Measurements from ENCODE around the gene SMARCB1.

SMARCB1 gene

DNA sequence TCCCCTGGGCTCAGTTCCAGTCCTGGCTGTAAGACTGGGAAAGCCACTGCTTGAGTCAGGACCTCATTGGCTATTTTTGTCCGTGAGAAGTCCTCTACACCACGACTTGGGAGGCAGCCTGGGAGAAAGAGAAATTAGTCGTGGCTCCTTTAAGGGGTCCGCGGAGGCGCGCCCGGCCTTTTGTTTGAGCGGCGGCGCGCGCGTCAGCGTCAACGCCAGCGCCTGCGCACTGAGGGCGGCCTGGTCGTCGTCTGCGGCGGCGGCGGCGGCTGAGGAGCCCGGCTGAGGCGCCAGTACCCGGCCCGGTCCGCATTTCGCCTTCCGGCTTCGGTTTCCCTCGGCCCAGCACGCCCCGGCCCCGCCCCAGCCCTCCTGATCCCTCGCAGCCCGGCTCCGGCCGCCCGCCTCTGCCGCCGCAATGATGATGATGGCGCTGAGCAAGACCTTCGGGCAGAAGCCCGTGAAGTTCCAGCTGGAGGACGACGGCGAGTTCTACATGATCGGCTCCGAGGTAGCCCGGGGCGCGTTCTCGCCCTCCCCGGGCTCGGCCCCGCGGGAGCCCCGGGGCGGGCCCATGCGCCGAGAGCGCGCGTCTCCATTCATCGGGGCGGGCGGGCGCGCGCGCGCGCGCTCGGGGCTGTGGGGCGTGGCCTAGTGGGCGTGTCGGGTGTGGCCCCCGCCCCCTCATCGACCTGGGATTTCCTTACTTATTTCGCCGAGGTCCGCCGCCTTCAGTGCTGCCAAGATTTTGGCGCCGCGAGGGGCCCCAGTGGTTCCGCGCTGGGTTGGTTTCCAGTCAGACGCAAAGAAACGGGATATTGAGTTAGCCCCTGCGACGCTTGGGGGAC lies at the start of gene SMARCB1:
SMARCB1 (plus strand) TSS at position 215 of the 848 bp plus-strand sequence; CDS start at position 419, 204 bp downstream.
- peak; percentile 83 for DNase-seq (ENCODE audit: low spot score)

DNA sequence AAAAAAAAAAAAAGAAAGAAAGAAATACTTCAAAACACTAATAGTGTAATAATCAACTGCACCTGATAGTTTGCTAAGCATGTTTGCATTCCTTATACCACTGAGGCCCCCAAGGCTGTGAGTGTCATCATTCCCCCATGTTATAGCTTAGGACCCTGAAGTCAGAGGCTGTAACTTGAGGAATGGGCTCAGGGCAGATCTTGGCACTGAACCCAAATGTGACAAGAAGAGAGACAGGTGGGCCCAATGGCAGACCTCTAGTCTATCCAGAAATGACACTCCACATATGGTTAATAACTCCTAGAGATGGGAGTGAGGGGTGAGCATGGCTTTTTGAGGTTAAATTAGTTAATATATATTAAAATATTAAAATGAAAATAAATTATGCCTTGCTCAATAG lies 49.1 kb upstream of the SMARCB1 start:
- DNase-seq (ENCODE audit: low spot score), result no peak

DNA sequence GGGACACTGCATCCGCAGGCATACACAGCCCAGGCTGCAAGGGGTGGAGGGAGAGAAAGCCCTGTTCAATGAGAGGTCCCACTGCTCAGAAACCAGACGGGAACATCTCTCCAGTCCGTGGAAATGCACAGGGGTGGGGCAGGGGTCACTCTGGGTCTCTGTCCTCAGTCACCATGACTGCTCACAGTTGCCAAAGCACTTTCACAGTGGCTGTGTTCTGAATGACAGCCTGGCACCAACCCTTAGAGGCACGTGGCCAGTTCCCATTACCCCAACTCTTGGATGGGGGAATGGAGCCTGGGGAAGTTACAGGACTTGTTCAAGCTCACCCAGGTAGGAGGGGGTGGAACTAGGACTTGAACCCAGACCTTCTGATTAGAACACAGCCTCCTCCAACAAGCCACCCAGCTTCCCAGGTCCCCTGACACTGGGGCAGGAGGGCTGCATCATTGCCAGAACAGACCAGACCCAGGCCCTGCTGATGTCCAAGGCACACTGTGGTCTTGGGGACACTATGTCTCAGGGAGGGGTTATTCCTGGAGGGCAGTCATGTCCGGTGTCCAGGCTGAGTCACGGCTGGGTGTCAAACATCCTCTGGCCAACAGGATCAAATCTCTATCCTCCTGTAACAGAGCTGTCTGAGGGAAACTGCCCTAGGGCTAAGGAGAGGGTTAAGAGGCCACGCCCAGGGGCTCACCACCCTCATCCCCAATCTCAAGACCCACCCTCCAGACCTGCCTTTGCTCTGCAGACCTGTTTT lies 44.1 kb upstream of the SMARCB1 start:
- no peak for DNase-seq (ENCODE audit: low spot score)

DNA sequence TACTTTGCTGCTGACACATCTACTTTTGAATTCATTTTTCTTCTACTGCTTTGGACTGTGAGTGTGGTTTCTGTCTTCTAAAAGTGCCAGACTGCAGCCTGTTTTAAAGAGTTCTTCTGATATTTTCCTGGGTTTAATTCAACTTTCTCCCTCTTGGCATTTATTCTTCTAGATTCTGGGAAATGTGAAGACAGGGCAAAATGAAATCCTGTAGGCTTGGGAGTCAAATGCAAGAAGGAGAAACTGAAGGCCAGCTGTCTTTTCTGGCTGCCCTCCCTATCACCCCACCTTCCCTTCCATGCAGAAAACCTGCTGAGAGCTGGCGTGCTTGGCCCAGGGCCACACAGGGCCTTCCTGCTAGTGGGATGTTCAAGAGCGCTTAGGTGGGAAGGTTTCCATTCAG lies 43.5 kb upstream of the SMARCB1 start:
- DNase-seq (ENCODE audit: low spot score), result no peak

DNA sequence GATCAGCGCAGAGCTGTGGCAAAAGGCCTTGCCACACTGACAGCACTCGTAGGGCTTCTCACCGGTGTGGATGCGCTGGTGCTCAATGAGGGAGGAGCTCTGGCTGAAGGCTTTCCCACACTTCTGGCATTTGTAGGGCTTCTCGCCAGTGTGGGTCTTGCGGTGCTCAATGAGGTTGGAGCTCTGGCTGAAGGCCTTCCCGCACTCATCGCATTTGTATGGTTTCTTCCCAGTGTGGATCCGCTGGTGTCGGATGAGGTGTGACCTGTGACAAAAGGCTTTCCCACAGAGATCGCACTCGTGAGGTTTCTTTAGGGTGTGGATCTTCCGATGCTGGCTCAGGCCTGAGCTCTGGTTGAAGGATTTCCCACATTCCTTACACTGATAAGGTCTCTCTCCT lies 42.8 kb upstream of the SMARCB1 start:
- no peak for DNase-seq (ENCODE audit: low spot score)

DNA sequence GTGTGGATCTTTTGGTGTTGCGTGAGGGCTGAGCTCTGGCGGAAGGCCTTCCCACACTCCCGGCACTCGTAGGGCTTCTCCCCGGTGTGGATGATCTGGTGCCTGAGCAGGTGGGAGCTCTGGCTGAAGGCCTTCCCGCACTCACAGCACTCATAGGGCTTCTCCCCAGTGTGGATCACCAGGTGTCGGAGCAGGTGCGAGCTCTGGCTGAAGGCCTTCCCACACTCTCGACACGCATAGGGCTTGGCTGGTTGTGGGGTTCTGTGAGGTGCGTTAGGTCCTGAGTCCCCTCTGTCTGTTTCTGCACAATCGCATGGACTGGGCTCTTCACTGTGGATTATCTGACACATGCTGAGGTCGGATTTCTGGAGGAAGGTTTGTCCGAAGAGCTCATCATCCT lies 42.3 kb upstream of the SMARCB1 start:
- no peak for DNase-seq (ENCODE audit: low spot score)

DNA sequence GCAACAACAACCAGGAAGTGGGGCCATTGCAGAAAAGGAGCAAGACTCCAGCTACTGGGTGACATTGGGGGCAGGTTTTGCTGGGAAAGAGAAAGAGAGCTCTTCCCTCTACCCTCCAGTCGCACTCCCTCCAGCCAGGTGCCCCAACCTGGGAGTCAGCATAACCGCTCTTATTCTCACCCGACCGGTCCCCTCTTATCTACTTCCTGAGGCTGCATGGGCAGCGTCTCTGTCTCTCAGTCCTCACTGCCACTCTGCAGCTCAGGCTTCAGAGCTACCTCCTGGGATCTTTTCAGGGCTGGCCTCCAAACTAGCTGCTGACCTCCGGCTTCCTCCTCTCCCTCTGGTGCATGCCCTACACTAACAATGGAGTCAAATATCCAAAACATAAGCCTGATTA lies 41.0 kb upstream of the SMARCB1 start:
- DNase-seq (ENCODE audit: low spot score), result no peak

DNA sequence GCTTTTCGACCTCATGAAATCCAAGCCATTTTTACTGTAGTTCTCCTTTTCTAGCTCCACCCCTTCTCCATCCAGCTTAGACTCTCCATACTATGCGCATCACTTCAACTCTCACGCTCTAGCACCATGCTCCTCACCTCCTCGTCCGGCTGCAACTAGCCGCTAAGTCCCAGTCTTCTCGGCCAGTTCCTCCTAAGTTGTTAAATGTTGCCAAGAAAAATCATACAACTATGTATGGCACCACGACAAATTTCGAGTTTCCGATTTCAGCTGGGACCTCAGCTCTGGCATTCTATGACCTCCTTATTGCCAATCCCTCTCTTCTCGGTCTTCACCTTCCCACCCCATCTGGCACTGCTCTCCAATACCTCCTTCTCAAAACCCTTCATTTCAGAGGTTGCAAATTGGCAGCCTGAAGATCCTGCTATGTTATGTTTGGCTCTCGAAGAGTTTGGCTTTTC lies 36.9 kb upstream of the SMARCB1 start:
- DNase-seq (ENCODE audit: low spot score), result no peak

DNA sequence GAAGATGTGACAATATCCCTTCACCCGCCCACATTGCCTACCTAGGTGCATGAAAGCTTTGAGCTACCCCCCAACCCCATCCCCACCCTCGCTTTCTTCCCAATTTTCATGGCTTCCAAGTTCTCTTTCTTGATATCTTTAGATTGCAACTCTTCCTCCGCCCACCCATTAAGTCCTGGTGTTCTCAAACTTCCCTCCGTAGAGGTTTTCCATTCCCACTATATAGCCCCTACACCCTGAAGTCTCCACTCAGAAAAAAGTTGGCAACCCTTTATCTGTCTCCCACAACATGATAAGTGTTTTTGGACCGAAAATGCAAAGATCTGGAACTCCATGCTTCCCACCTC lies 36.4 kb upstream of the SMARCB1 start:
- DNase-seq (ENCODE audit: low spot score), result no peak

DNA sequence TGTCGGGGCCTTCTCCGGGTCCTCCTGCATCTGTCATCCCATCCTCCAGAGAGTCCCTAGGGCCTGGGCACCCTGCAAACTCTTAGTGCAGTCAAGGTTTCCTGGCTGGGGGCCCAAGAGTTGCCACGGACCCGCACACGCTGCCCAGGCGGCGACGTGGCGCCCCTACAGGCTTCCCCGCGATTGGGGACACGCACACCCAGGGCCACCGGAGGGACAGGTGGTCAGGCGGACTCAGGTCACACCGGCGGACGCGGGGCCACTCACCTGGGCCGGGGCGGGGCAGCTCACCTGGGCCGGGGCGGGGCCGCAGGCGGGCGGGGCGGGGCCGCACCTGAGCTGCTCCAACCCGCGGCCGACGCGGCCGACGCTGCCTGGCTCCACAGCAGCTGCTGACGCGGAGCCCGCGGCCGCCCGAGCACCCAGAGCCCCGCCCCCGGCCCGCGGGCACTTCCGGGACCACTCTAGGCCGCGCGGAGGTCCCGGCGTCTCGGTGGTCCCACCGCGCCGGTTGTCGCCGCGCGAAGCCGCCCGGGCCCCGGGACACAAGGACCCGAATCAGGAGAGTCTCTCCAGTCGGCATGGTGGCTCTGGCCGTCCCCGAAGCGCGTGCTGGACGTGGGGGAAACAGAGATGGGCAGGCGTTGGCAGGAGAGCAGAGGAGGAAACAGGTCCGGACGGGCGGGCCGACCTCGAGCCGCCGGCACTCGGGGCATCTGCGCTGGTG lies 35.9 kb upstream of the SMARCB1 start, which contains the start of gene ZNF70:
ZNF70 (minus strand) TSS at position 399 of the 727 bp plus-strand sequence. CDS start 5,972 bp downstream, outside the sequence.
- peak; percentile 56 for DNase-seq (ENCODE audit: low spot score)

DNA sequence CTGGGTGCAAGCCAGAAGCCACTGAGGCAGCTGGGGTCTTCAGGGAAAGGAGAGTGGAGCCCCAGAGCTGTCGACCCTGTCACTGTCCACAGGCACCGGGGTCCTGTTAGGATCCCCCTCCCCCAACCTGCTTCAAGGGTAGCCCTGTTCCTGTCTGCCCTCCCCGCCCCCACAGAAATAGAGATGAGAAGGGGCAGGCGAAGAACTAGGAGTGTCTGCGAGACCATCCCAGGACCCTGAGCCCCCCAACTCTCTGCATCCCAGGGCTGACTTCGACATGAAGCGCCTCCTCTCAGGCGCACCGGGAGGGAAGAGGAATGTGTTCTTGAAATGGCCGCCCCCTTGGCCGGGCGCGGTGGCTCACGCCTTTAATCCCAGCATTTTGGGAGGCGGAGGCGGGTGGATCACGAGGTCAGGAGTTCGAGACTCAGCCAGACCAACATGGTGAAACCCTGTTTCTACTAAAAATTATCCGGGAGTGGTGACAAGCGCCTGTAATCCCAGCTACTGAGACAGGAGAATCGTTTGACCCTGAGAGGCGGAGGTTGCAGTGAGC lies 35.2 kb upstream of the SMARCB1 start:
- no peak for DNase-seq (ENCODE audit: low spot score)

DNA sequence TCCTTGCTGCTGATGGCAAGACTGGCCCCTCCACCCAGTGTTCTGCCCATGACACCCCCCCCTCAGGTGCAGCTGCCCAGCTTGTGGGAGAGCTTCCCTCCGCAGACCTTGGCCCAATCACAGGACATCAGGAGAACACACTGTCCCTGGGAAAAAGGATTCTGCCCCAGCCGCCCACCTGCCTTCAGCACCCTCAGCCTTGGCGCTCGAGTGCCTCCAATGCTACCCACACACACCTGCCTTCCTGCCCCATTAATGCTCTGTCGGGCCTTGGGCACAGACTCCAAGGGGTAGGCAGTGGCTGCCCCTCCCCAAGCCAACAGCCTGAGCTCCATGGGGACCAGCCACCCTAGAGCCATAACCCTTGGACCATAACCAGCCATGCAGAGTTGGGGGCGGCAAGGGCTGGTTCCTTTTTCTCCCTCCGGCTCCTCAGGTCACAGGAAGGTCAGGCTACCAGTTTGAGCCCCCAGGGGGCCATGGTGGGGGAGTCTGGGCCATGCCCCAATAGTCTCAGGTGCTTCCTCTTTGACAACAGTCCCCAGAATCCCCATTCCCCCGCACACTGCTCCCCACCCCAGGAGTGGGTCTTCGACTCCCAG lies 34.6 kb upstream of the SMARCB1 start:
- DNase-seq (ENCODE audit: low spot score), result no peak

DNA sequence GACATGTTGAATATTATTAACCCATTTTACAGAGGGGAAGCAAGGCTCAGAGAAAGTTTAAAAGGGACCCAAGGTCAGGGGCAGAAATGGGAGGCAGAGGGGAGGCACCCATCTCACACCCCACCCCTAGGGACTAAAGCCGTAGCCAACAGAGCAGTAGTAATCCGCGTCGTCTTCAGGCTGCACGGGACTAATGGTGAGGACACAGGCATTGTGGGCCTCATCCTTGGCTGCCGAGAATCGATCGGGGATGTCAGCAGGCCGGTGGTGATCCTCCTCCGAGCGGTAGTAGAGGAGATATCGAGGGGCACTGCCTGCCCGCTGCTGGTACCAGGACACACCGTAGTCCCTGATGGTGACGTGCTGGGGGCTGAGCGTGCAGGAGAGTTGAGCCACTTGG lies 34.0 kb upstream of the SMARCB1 start:
- no peak for DNase-seq (ENCODE audit: low spot score)

DNA sequence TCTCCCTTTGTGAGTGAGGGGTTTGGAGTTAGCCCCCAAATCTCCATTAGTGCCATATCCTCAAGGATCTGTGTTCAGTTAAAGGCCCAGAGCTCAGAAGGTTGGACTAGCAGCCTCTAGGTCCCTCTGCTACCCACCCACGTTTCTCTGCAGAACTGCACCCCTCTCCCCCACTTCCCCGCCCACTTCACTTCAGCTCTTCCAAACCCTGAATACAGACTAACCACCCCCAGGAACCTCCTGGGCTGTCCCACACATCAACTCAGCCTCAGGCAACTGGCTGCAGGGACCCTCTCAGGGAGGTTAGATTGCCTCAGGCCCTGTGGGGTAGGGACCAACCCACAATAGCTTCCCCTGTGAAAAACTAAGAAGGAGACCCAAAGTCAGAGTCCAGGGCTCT lies 33.4 kb upstream of the SMARCB1 start:
- DNase-seq (ENCODE audit: low spot score), result no peak

DNA sequence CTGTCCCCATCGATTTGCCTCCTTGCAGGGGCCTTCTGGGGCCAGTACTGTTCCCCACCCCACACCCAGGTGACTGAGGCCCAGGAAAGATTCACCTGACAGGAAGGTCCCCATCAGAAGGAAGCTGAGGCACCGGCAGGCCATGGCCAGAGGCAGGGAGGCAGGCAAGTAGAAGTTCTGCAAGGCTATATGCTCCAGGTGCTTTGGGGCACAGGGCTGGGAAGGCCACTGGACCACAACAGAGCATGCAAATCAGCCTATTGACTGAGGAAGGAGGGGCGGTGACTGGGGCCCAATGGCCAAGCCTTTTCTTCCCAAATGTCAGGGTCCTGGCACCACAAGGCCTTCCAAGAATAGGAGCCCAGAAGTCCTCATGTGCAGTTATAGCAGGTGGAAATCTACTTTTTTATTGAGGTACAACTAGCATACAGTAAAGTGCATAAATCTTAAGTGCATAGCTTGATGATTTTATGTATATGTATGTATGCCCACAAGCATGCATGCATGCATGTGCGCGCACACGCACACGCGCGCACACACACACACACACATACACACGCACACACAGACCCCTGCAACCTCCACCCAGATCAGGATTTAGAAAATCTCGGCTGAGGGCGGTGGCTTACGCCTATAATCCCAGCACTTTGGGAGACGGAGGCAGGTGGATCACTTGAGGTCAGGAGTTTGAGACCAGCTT lies 32.4 kb upstream of the SMARCB1 start, which contains the start of gene VPREB3:
VPREB3 (minus strand) TSS at position 206 of the 700 bp plus-strand sequence; CDS start at position 144, 62 bp downstream.
- DNase-seq (ENCODE audit: low spot score), result no peak

DNA sequence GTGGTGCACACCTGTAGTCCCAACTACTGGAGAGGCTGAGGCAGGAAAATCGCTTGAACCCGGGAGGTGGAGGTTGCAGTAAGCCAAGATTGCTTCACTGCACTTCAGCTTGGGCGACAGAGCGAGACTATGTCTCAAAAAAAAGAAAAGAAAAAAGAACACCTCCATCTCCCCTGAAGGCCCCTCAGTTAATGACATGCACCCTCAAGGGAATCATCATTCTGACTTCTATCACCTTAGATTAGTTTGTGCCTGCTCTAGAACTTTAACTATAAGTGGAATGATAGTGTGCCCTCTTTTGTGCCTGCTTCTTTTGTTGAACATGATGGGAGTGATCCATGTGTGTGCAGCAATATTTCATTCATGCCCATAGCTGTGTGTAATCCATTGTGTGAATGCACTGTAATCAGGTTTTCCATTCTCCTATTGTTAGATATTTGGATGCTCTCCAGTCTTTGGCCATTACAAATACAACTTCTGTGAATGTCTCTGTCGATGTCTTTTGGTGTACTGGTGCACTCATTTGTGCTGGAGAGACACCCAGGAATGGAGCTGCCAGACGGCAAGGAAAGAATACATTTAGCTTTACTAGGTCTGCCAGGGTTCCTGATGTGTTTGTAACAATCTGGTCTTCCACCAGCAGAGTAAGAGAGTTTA lies 31.7 kb upstream of the SMARCB1 start:
- DNase-seq (ENCODE audit: low spot score), result peak; percentile 95

DNA sequence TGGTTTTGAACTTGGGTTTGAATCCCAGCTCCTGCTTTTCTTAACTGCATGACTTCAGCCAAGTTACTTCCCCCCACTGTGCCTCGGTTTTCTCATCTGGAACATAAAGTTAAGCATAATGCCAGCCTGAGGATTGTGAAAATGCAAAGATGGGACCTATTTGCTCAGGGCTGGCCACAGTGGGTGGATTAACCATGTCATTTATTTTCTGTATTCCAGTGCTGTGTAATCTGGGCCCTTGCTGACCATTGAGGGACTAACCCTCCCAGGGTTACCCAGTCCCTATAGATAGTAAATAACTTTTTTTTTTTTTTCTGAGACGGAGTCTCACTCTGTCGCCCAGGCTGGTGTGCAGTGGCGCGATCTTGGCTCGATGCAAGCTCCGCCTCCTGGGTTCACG lies 31.1 kb upstream of the SMARCB1 start:
- no peak for DNase-seq (ENCODE audit: low spot score)

DNA sequence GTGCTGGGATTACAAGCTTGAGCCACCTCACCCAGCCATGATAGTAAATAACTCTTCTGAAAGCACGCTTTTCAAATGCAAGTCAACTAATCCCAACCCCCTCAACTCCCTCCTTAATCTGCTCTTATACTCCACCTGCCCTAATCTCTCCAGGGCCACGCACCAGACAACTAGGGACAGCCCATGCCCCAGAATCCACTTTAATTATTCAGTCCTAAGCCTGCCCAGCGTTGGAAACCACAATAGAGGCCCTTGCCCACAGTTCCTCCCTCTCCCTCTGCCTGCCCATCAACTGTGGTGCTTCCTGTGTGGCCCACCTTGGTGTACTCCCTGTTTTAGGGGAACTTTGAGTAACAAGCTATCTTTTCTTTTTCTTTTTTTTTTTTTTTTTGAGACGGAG lies 29.9 kb upstream of the SMARCB1 start:
- DNase-seq (ENCODE audit: low spot score), result no peak

DNA sequence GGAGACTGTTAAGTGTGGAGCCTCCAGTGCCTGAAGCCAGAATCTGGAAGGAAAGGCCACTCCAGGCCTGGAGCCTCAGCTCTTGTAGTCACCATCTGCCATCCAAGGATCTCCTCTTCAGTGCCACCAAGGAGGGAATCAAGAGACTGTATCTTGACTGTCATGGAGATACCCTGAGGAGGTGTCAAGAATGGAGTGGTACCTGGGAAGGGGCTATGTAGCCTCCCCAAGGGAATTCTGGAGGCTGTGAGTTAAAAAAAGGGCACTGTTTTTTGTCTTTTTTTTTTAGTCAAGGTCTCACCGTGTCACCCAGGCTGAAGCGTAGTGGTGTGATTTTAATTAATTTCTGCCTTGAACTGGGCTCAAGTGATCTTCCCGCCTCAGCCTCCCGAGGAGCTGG lies 27.2 kb upstream of the SMARCB1 start:
- DNase-seq (ENCODE audit: low spot score), result no peak

DNA sequence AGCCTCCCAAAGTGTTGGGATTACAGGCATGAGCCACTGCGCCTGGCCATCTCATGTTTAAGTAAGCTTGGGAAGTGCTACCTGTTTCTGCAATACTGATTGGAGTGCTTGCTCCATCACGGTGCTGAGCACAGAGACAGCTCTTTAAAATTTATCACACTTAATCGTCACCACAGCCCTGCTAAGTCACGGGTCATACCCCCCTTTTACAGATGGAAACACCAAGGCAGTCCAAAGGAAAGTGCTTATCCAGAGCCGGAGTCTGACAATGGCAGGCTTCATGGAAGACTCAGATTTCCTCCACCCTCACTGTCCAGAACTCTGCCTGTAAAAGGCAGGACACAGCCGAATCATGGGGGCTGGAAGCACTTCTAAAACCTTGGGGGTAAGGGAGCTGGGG lies 26.7 kb upstream of the SMARCB1 start:
- DNase-seq (ENCODE audit: low spot score), result no peak

All from pons (tissue), 1 donor.